ENCODE results near the gene DSG2. TPM values are rescaled to one million over a fixed set of nuclear protein-coding genes. Genes with fewer than 3 reads are reported as not detected.

DSG2 gene
- total RNA-seq = 0.07 TPM in 1 of 2 replicates, not detected in the other

DNA sequence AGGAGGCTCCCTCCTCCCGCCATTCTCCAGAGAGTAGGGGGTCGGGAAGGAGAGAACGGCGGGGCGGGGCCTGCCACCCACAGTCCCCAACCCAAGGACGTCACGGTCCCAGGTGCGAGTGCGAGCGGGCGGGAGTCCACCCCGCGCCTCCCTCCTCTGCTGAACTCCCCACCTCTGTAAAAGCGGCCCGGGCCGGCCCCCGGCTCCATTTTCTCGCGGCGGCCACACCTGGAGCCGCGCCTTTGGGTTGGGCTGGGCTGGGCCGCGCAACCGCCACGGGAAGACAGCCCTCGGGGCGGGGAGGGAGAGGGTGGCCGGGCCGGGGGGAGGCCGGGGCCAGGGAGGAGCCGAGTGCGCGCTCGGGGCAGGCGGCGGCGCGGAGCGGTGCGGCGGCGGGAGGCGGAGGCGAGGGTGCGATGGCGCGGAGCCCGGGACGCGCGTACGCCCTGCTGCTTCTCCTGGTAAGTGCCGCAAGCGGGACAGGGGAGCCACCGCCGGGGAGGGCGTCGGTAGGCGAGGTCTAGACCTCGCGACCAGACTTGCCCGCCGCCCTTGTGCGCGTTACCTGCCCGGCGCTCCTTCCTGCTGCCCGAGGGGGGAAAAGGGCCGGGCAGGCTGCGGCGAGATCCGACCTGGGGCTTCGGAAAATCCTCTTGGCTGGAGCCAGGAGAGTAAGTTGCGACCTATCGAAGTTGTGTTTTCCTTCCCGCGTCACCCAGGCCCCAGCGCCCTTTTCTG, at the start of gene DSG2:
TSS of gene DSG2 (plus strand) at position 342 of the 738 bp plus-strand sequence. CDS start at position 417, 75 bp downstream.

DNA sequence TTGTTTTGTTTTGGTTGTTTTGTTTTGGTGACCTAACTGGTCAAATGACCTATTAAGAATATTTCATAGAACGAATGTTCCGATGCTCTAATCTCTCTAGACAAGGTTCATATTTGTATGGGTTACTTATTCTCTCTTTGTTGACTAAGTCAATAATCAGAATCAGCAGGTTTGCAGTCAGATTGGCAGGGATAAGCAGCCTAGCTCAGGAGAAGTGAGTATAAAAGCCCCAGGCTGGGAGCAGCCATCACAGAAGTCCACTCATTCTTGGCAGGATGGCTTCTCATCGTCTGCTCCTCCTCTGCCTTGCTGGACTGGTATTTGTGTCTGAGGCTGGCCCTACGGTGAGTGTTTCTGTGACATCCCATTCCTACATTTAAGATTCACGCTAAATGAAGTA, 93.7 kb downstream of the DSG2 start, which contains the start of gene TTR:
TSS of gene TTR (plus strand) at position 250 of the 400 bp plus-strand sequence. CDS start at position 276, 26 bp downstream.

Other genes with a start within 250 kb of the DSG2 start
- not detected in 2 replicates for gene DSG1, start 180.0 kb upstream of the DSG2 start, total RNA-seq
- gene DSG4, start 121.4 kb upstream of the DSG2 start, total RNA-seq = not detected in 2 replicates
- gene DSG3, start 50.4 kb upstream of the DSG2 start, total RNA-seq = under 0.01 TPM in 1 of 2 replicates, not detected in the other
- not detected in 2 replicates for gene TTR, start 93.7 kb downstream of the DSG2 start, total RNA-seq
- gene B4GALT6, start 186.4 kb downstream of the DSG2 start, total RNA-seq = 23.7 and 25.6 TPM in 2 replicates